Transverse colon (tissue), 4 donors: ENCODE results near the gene FTL. TPM values are rescaled to one million over a fixed set of nuclear protein-coding genes. Genes with fewer than 3 reads are reported as not detected.

ENCODE experiments used
- DNase-seq: peaks from one replicate; pipeline ENCODE4 v3.0.0-alpha.2; 2019
- H3K27ac ChIP-seq, 4 donors: fragments of 200-600 bp; sonication (generic); 2 replicates each; pipeline ENCODE4 v1.5.1; 2016 to 2018; ENCODE audit warnings: inconsistent platforms in 4 of 4
- H3K27me3 ChIP-seq: fragments of 200-600 bp; sonication (generic); 2 replicates; pipeline ENCODE4 v1.5.1; 2017; ENCODE audit warnings: inconsistent platforms
- H3K36me3 ChIP-seq, 4 donors: fragments of 200-600 bp; sonication (generic); 2 replicates each; pipeline ENCODE4 v1.5.1; 2017 to 2019; ENCODE audit warnings: inconsistent platforms in 4 of 4
- H3K4me1 ChIP-seq, 4 donors: fragments of 200-600 bp; sonication (generic); 2 replicates each; pipeline ENCODE4 v1.5.1; 2017 to 2020; ENCODE audit warnings: inconsistent platforms in 4 of 4
- H3K4me3 ChIP-seq, 4 donors: fragments of 200-600 bp; sonication (generic); 1 replicate in 1 of 4; 2 replicates in 3 of 4; pipeline versions ENCODE4 v1.5.1 to v1.6.1; 2017 to 2019; ENCODE audit warnings: inconsistent platforms in 4 of 4
- H3K9me3 ChIP-seq, 2 donors: fragments of 200-600 bp; sonication (generic); 2 replicates each; pipeline ENCODE4 v1.5.1; 2017 to 2019; ENCODE audit warnings: inconsistent platforms in 2 of 2
- CTCF ChIP-seq, 5 experiments: fragments of 200-600 bp in 3 of 5; fragments of 450-650 bp in 2 of 5; sonication (generic) in 3 of 5; IDR thresholded peaks; 1 replicate in 2 of 5; 2 replicates in 3 of 5; pipeline ENCODE4 v1.5.1; 2016 to 2017; ENCODE audit warnings: antibody characterized with exemption in 5 of 5, inconsistent platforms in 3 of 5, mild to moderate bottlenecking in 2 of 5, moderate library complexity in 1 of 5
- EP300 ChIP-seq: sonication (generic); formaldehyde crosslinking; IDR thresholded peaks from one replicate; pipeline ENCODE4 v1.6.1; 2017; ENCODE audit warnings: antibody characterized with exemption, low read depth
- POLR2A ChIP-seq: fragments of 450-650 bp; IDR thresholded peaks from one replicate; pipeline ENCODE4 v1.6.1; 2016; ENCODE audit warnings: antibody characterized with exemption, mild to moderate bottlenecking, moderate library complexity
- POLR2AphosphoS5 ChIP-seq, 3 donors: sonication (generic); formaldehyde crosslinking; IDR thresholded peaks; one replicate each; pipeline ENCODE4 v1.6.1; 2016; ENCODE audit warnings: antibody characterized with exemption in 3 of 3
- WGBS, 2 donors: methylation state at CpG; one replicate each; pipeline ENCODE4 v1.1.5; 2018; ENCODE audit warnings: low coverage in 1 of 2; 5-methylcytosine and 5-hydroxymethylcytosine counted together
- in situ Hi-C, 4 donors: fragments of 200-750 bp; cut with MboI; loops; one replicate each; pipeline versions ENCODE4 v1.15.0 to v1.15.1; 2017; ENCODE audit warnings: low sequenced_read_pairs in 3 of 4, low pct_ligation_motif_present in 1 of 4, low pct_unique_long_range_greater_than_20kb in 1 of 4
- intact Hi-C: fragments of 100-400 bp; cut with DNase I; formaldehyde crosslinking; loops from one replicate; pipeline ENCODE4 v1.15.1; 2023; ENCODE audit warnings: low total_unique reads
- total RNA-seq, 4 donors: library from RNA; depleted of rRNA; stranded (reverse); fragments of >200 nt; gene quantifications; one replicate each; pipeline ENCODE4 v1.1.0, GENCODE V29; 2016

FTL gene
- total RNA-seq, 4 donors from 2014 or later = 3,057 to 3,935 (median 3,837) TPM

GRCh38 chr19:48945415-48945814, 19.7 kb upstream of the FTL start:
- TF ChIP-seq POLR2AphosphoS5 (IDR thresholded peaks at IDR 0.05) (no peak), CTCF (IDR thresholded peaks at IDR 0.05) (no peak), EP300 (no peak), POLR2A (no peak)
- Histone ChIP-seq H3K27me3 (no peaks in the 10 kb centered on the region), H3K4me3 (no peak overlapping the region), H3K27ac (no peak overlapping the region), H3K9me3 (no peaks in the 10 kb centered on the region), H3K36me3 (no peaks in the 10 kb centered on the region), H3K4me1 (no peaks in the 10 kb centered on the region)
- 93 to 95% methylated on average over 2 to 5 of the region's 5 CpGs for WGBS, 2 donors
- intact Hi-C loops (no loop called here), in situ Hi-C loops (no loop called here)
- DNase-seq = no peak

GRCh38 chr19:48945817-48946216, 19.3 kb upstream of the FTL start:
- TF ChIP-seq POLR2AphosphoS5 (IDR thresholded peaks at IDR 0.05) = no peak
- no peak for TF ChIP-seq CTCF (IDR thresholded peaks at IDR 0.05)
- no peak for TF ChIP-seq POLR2A
- TF ChIP-seq EP300 = no peak
- Histone ChIP-seq H3K27me3 (no peaks in the 10 kb centered on the region), H3K4me3 (no peak overlapping the region), H3K4me1 (no peaks in the 10 kb centered on the region), H3K36me3 (no peaks in the 10 kb centered on the region), H3K27ac (no peak overlapping the region), H3K9me3 (no peaks in the 10 kb centered on the region)
- in situ Hi-C loops (no loop called here), intact Hi-C loops (no loop called here)
- WGBS, 2 donors = 85% methylated on average over 2 of the region's 2 CpGs; no CpG with 5 or more reads in 1 of the 2 donors
- DNase-seq = no peak

GRCh38 chr19:48946463-48947257, 18.4 kb upstream of the FTL start:
- Histone ChIP-seq H3K27me3 (no peaks in the 10 kb centered on the region), H3K9me3 (no peaks in the 10 kb centered on the region), H3K36me3 (no peaks in the 10 kb centered on the region), H3K27ac (no peak overlapping the region), H3K4me1 (no peaks in the 10 kb centered on the region), H3K4me3 (no peak overlapping the region)
- intact Hi-C loops = no loop called here
- DNase-seq = no peak
- TF ChIP-seq POLR2AphosphoS5 (IDR thresholded peaks at IDR 0.05) = no peak
- no peak for TF ChIP-seq POLR2A
- no peak for TF ChIP-seq EP300
- no peak for TF ChIP-seq CTCF (IDR thresholded peaks at IDR 0.05)
- 60% methylated on average over 9 of the region's 9 CpGs; no CpG with 5 or more reads in 1 of the 2 donors for WGBS, 2 donors
- in situ Hi-C loops = no loop called here

- no peaks in the 10 kb centered on the region for H3K27me3 ChIP-seq
- intact Hi-C loops (no loop called here), in situ Hi-C loops (no loop called here)
- TF ChIP-seq POLR2AphosphoS5 (IDR thresholded peaks at IDR 0.05) (no peak), CTCF (IDR thresholded peaks at IDR 0.05) (no peak), POLR2A (no peak), EP300 (no peak)
- H3K27ac ChIP-seq = no peak overlapping the region
- no peaks in the 10 kb centered on the region for H3K4me1 ChIP-seq
- WGBS, 2 donors = 85% methylated on average over 3 of the region's 3 CpGs; no CpG with 5 or more reads in 1 of the 2 donors
- no peaks in the 10 kb centered on the region for H3K9me3 ChIP-seq
- no peak overlapping the region for H3K4me3 ChIP-seq
- no peak for DNase-seq
- no peaks in the 10 kb centered on the region for H3K36me3 ChIP-seq
These were observed 17.9 kb upstream of the FTL start for GRCh38 chr19:48947258-48947542.
